ENCODE measurements around the gene NEDD4L. TPM values are rescaled to one million over a fixed set of nuclear protein-coding genes. Genes with fewer than 3 reads are reported as not detected.

Gene NEDD4L
- total and polyA plus RNA-seq, 9 donors = 24.8 to 43.1 (median 34.0) TPM

GRCh38 chr18:58144671-58145285, 100.8 kb downstream of the NEDD4L start:
- Histone ChIP-seq H3K36me3 (ENCODE audit: control insufficient read depth, insufficient read depth, low read length) (no peaks in the 10 kb centered on the region), H3K27ac (ENCODE audit: low read length) (no peak overlapping the region), H3K4me3 (ENCODE audit: low read length) (no peak overlapping the region), H3K9me3 (replicated peaks; ENCODE audit: control insufficient read depth, low read depth, low read length) (no peaks in the 10 kb centered on the region), H3K27me3 (ENCODE audit: control insufficient read depth, insufficient read depth, low read length) (no peaks in the 10 kb centered on the region), H3K4me1 (ENCODE audit: control insufficient read depth, insufficient read depth, low read length) (no peaks in the 10 kb centered on the region)
- no peak for DNase-seq
- 100% methylated on average over 2 of the region's 10 CpGs for WGBS (ENCODE audit: insufficient coverage)

GRCh38 chr18:58146099-58146498, 102.1 kb downstream of the NEDD4L start:
- no peaks in the 10 kb centered on the region for H3K9me3 ChIP-seq (replicated peaks; ENCODE audit: control insufficient read depth, low read depth, low read length)
- no peak overlapping the region for H3K27ac ChIP-seq (ENCODE audit: low read length)
- no peaks in the 10 kb centered on the region for H3K4me1 ChIP-seq (ENCODE audit: control insufficient read depth, insufficient read depth, low read length)
- no peaks in the 10 kb centered on the region for H3K27me3 ChIP-seq (ENCODE audit: control insufficient read depth, insufficient read depth, low read length)
- DNase-seq = no peak
- WGBS (ENCODE audit: insufficient coverage) = 88% methylated on average over 8 of the region's 8 CpGs
- no peak overlapping the region for H3K4me3 ChIP-seq (ENCODE audit: low read length)
- H3K36me3 ChIP-seq (ENCODE audit: control insufficient read depth, insufficient read depth, low read length) = no peaks in the 10 kb centered on the region

GRCh38 chr18:58148954-58149471, 105.0 kb downstream of the NEDD4L start:
- WGBS (ENCODE audit: insufficient coverage) = 69% methylated on average over 7 of the region's 7 CpGs
- no peaks in the 10 kb centered on the region for H3K36me3 ChIP-seq (ENCODE audit: control insufficient read depth, insufficient read depth, low read length)
- DNase-seq = no peak
- no peaks in the 10 kb centered on the region for H3K9me3 ChIP-seq (replicated peaks; ENCODE audit: control insufficient read depth, low read depth, low read length)
- H3K27ac ChIP-seq (ENCODE audit: low read length) = no peak overlapping the region
- H3K4me1 ChIP-seq (ENCODE audit: control insufficient read depth, insufficient read depth, low read length) = no peaks in the 10 kb centered on the region
- H3K27me3 ChIP-seq (ENCODE audit: control insufficient read depth, insufficient read depth, low read length) = no peaks in the 10 kb centered on the region
- no peak overlapping the region for H3K4me3 ChIP-seq (ENCODE audit: low read length)

GRCh38 chr18:58150772-58151171, 106.7 kb downstream of the NEDD4L start:
- WGBS (ENCODE audit: insufficient coverage) = 90% methylated on average over 1 of the region's 4 CpGs

GRCh38 chr18:58152216-58152615, 108.2 kb downstream of the NEDD4L start:
- Histone ChIP-seq H3K36me3 (ENCODE audit: control insufficient read depth, insufficient read depth, low read length) (no peaks in the 10 kb centered on the region), H3K4me1 (ENCODE audit: control insufficient read depth, insufficient read depth, low read length) (no peaks in the 10 kb centered on the region), H3K4me3 (ENCODE audit: low read length) (no peak overlapping the region), H3K9me3 (replicated peaks; ENCODE audit: control insufficient read depth, low read depth, low read length) (no peaks in the 10 kb centered on the region), H3K27me3 (ENCODE audit: control insufficient read depth, insufficient read depth, low read length) (no peaks in the 10 kb centered on the region), H3K27ac (ENCODE audit: low read length) (no peak overlapping the region)
- WGBS (ENCODE audit: insufficient coverage) = no CpG with 5 or more reads among the region's 3 CpGs
- no peak for DNase-seq

More at GRCh38 chr18:58150772-58151171, 106.7 kb downstream of the NEDD4L start:
- Histone ChIP-seq H3K4me1 (ENCODE audit: control insufficient read depth, insufficient read depth, low read length) (no peaks in the 10 kb centered on the region), H3K9me3 (replicated peaks; ENCODE audit: control insufficient read depth, low read depth, low read length) (no peaks in the 10 kb centered on the region), H3K4me3 (ENCODE audit: low read length) (no peak overlapping the region), H3K27me3 (ENCODE audit: control insufficient read depth, insufficient read depth, low read length) (no peaks in the 10 kb centered on the region), H3K27ac (ENCODE audit: low read length) (no peak overlapping the region), H3K36me3 (ENCODE audit: control insufficient read depth, insufficient read depth, low read length) (no peaks in the 10 kb centered on the region)
- DNase-seq = no peak

GRCh38 chr18:58152891-58153290, 108.9 kb downstream of the NEDD4L start:
- H3K9me3 ChIP-seq (replicated peaks; ENCODE audit: control insufficient read depth, low read depth, low read length) = no peaks in the 10 kb centered on the region
- H3K27ac ChIP-seq (ENCODE audit: low read length) = no peak overlapping the region
- H3K36me3 ChIP-seq (ENCODE audit: control insufficient read depth, insufficient read depth, low read length) = no peaks in the 10 kb centered on the region
- no peak overlapping the region for H3K4me3 ChIP-seq (ENCODE audit: low read length)
- no peak for DNase-seq
- no peaks in the 10 kb centered on the region for H3K27me3 ChIP-seq (ENCODE audit: control insufficient read depth, insufficient read depth, low read length)
- WGBS (ENCODE audit: insufficient coverage) = 100% methylated on average over 2 of the region's 3 CpGs
- no peaks in the 10 kb centered on the region for H3K4me1 ChIP-seq (ENCODE audit: control insufficient read depth, insufficient read depth, low read length)

GRCh38 chr18:58156516-58156915, 112.5 kb downstream of the NEDD4L start:
- H3K9me3 ChIP-seq (replicated peaks; ENCODE audit: control insufficient read depth, low read depth, low read length) = no peaks in the 10 kb centered on the region
- no peaks in the 10 kb centered on the region for H3K4me1 ChIP-seq (ENCODE audit: control insufficient read depth, insufficient read depth, low read length)
- 76% methylated on average over 7 of the region's 9 CpGs for WGBS (ENCODE audit: insufficient coverage)
- H3K4me3 ChIP-seq (ENCODE audit: low read length) = no peak overlapping the region
- no peak overlapping the region for H3K27ac ChIP-seq (ENCODE audit: low read length)
- H3K27me3 ChIP-seq (ENCODE audit: control insufficient read depth, insufficient read depth, low read length) = no peaks in the 10 kb centered on the region
- no peaks in the 10 kb centered on the region for H3K36me3 ChIP-seq (ENCODE audit: control insufficient read depth, insufficient read depth, low read length)
- DNase-seq = no peak

- Histone ChIP-seq H3K36me3 (ENCODE audit: control insufficient read depth, insufficient read depth, low read length) (no peaks in the 10 kb centered on the region), H3K9me3 (replicated peaks; ENCODE audit: control insufficient read depth, low read depth, low read length) (no peaks in the 10 kb centered on the region)
- WGBS (ENCODE audit: insufficient coverage) = no CpG with 5 or more reads among the region's 3 CpGs
These were observed 113.2 kb downstream of the NEDD4L start for GRCh38 chr18:58157237-58157636.

GRCh38 chr18:58158008-58158407, 114.0 kb downstream of the NEDD4L start:
- H3K9me3 ChIP-seq (replicated peaks; ENCODE audit: control insufficient read depth, low read depth, low read length) = no peaks in the 10 kb centered on the region
- H3K4me1 ChIP-seq (ENCODE audit: control insufficient read depth, insufficient read depth, low read length) = no peaks in the 10 kb centered on the region
- H3K4me3 ChIP-seq (ENCODE audit: low read length) = no peak overlapping the region
- WGBS (ENCODE audit: insufficient coverage) = no CpG with 5 or more reads among the region's 1 CpG
- no peaks in the 10 kb centered on the region for H3K36me3 ChIP-seq (ENCODE audit: control insufficient read depth, insufficient read depth, low read length)
- H3K27me3 ChIP-seq (ENCODE audit: control insufficient read depth, insufficient read depth, low read length) = no peaks in the 10 kb centered on the region
- no peak overlapping the region for H3K27ac ChIP-seq (ENCODE audit: low read length)
- no peak for DNase-seq

More at GRCh38 chr18:58157237-58157636, 113.2 kb downstream of the NEDD4L start:
- H3K4me3 ChIP-seq (ENCODE audit: low read length) = no peak overlapping the region
- no peak for DNase-seq
- H3K27ac ChIP-seq (ENCODE audit: low read length) = no peak overlapping the region
- H3K4me1 ChIP-seq (ENCODE audit: control insufficient read depth, insufficient read depth, low read length) = no peaks in the 10 kb centered on the region
- no peaks in the 10 kb centered on the region for H3K27me3 ChIP-seq (ENCODE audit: control insufficient read depth, insufficient read depth, low read length)

GRCh38 chr18:58158459-58158858, 114.4 kb downstream of the NEDD4L start:
- no peak overlapping the region for H3K27ac ChIP-seq (ENCODE audit: low read length)
- H3K9me3 ChIP-seq (replicated peaks; ENCODE audit: control insufficient read depth, low read depth, low read length) = no peaks in the 10 kb centered on the region
- H3K27me3 ChIP-seq (ENCODE audit: control insufficient read depth, insufficient read depth, low read length) = no peaks in the 10 kb centered on the region
- no peak overlapping the region for H3K4me3 ChIP-seq (ENCODE audit: low read length)
- no peaks in the 10 kb centered on the region for H3K36me3 ChIP-seq (ENCODE audit: control insufficient read depth, insufficient read depth, low read length)
- DNase-seq = no peak
- WGBS (ENCODE audit: insufficient coverage) = 90% methylated on average over 2 of the region's 5 CpGs
- no peaks in the 10 kb centered on the region for H3K4me1 ChIP-seq (ENCODE audit: control insufficient read depth, insufficient read depth, low read length)

GRCh38 chr18:58161659-58162058, 117.6 kb downstream of the NEDD4L start:
- Histone ChIP-seq H3K36me3 (ENCODE audit: control insufficient read depth, insufficient read depth, low read length) (no peaks in the 10 kb centered on the region), H3K27me3 (ENCODE audit: control insufficient read depth, insufficient read depth, low read length) (no peaks in the 10 kb centered on the region), H3K9me3 (replicated peaks; ENCODE audit: control insufficient read depth, low read depth, low read length) (no peaks in the 10 kb centered on the region), H3K4me3 (ENCODE audit: low read length) (no peak overlapping the region), H3K27ac (ENCODE audit: low read length) (no peak overlapping the region), H3K4me1 (ENCODE audit: control insufficient read depth, insufficient read depth, low read length) (no peaks in the 10 kb centered on the region)
- WGBS (ENCODE audit: insufficient coverage) = no CpG with 5 or more reads among the region's 3 CpGs
- peak; percentile 76 for DNase-seq
